Activated CD4-positive, alpha-beta memory T cell treated with anti-CD3 and anti-CD28 coated beads, Interleukin-2, amount 10 ng/mL, durations not matched to agents 7 days and 5 days (primary cell): ENCODE results near the gene URB1. TPM values are rescaled to one million over a fixed set of nuclear protein-coding genes. Genes with fewer than 3 reads are reported as not detected.
"Not testable (repeated sequence)": the region's sequence is repeated elsewhere in the genome, so short reads cannot be mapped to it uniquely, and the experiment has no call there.

ENCODE experiments used
- CTCF ChIA-PET: fragments of 350-600 bp; sonication (Branson Sonifier 250); formaldehyde crosslinking; loops from one replicate; lab custom pipeline; 2021; ENCODE audit warnings: antibody characterized with exemption, inconsistent platforms; lab: Charles Lee
- POLR2A ChIA-PET: fragments of 350-600 bp; sonication (Branson Sonifier 250); formaldehyde crosslinking; loops from one replicate; lab custom pipeline; 2021; ENCODE audit warnings: antibody characterized with exemption; lab: Charles Lee
- DNase-seq: peaks from one replicate; pipeline ENCODE4 v3.0.0-alpha.2; 2020
- H3K27ac Mint-ChIP-seq: one replicate; pipeline ENCODE4 v1.8.0; 2021; ENCODE audit warnings: mild to moderate bottlenecking, mixed read lengths
- H3K27me3 Mint-ChIP-seq: one replicate; pipeline ENCODE4 v1.8.0; 2021; ENCODE audit warnings: mixed read lengths
- H3K36me3 Mint-ChIP-seq: one replicate; pipeline ENCODE4 v1.8.0; 2021; ENCODE audit warnings: low read depth, mixed read lengths
- H3K4me1 Mint-ChIP-seq: one replicate; pipeline ENCODE4 v1.8.0; 2021; ENCODE audit warnings: mixed read lengths
- H3K4me3 Mint-ChIP-seq: one replicate; pipeline ENCODE4 v1.8.0; 2021; ENCODE audit warnings: mild to moderate bottlenecking, mixed read lengths
- H3K9me3 Mint-ChIP-seq: one replicate; pipeline ENCODE4 v1.8.0; 2021; ENCODE audit warnings: mixed read lengths
- total RNA-seq, 2 experiments: library from RNA; stranded (reverse); gene quantifications; one replicate each; pipeline ENCODE4 v1.2.3, GENCODE V29; 2021

URB1 gene, protein sequence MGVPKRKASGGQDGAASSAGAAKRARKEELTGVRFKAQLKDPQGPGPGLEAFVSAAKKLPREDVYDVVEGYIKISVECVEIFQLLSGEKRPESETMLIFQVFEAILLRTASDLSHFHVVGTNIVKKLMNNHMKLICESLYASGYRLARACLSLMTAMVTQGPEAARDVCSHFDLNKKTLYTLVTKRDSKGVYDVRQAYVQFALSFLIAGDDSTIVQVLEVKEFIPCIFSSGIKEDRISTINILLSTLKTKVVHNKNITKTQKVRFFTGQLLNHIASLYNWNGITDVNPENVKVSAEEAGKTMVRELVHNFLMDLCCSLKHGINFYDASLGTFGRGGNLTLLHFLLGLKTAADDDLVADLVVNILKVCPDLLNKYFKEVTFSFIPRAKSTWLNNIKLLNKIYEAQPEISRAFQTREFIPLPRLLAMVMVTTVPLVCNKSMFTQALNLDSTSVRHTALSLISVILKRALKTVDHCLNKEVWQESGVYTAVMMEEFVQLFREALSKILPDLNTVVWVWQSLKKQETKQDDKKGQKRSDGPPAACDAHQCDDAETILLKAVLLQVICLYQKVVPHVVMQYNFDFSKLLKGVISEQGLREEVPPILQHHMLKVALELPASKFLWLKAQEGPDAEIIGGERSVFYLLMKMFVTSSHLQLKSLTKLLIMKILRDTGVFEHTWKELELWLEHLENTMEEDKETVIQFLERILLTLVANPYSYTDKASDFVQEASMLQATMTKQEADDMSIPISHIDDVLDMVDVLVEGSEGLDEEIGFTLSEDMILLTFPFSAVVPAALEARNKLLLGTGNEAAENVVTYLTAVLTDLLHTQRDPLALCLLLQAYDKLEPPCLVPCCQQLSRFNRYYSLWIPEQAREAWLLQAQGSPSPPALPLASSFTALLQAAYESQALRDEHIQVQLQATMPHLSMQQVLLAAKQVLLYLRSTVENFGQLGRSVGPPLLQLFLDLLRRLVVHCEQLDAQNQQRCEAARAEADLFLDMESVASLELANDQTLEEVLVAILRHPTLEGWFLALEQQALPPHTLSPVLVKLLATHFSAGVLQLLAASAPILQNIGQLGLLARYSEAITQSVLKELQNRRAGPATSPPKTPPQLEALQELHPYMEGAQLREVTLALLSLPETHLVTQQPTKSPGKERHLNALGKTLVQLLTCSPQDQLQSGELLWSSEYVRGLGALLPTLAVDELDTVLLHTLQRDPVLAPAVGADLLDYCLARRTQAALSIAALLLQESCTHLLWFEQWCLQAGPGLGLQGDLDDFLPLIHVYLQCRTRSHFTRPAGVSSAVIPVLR (N-terminal part only)
- 1 to 10 TPM; 9.1 TPM for total RNA-seq

DNA sequence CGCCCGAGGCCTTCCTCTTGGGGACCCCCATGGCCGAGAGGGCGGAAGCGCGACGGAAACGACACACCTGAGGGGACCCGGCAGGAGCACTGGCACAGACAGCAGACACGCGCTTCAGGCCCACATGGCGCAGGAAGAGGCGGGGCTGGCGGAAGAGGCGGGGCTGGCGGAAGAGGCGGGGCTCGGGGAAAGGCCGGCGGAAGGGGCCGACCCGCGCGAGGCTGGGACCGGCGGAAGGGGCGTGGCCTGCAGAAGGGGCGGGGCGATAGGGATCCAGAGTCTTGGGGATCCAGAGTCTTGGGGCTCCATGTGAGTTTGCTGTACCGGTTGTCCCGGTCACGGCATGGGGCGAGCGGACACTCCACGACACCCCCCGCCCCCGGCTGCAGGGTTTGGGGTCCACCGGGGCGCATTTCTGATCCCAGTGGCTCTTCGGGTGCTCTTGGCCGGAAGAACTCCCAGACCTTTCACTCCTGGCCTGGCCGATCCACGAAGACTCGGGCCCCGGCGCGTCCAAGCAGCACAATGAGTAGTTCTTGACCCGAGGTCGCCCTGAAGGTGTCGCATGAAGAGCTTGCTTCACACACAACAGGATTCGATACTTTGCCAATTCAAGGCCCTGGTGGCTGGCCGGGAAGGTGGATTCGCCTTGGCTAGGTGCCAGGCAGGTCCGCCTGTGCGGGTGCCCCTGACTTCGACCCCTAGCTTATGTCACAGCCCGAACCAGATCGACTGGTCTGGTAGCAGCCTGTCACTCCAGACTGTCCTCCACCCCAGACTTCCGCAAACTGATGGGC is at the start of gene URB1:
Gene URB1, minus strand, starts transcription at position 133 of the 797 bp plus-strand sequence. Its CDS starts 102 bp downstream, at position 31.
- peak within 1 kb of the TSS; percentile 73 for H3K27ac Mint-ChIP-seq
- CTCF ChIA-PET, result interaction anchor here (1.1 to 1.5 kb wide), 4 partner anchors 10 to 378 kb away, joined by 3 to 6 read pairs (median 4); partner anchors contain the start of genes CFAP298 and PAXBP1
- peaks cover 2% of the 10 kb centered on the region for H3K27me3 Mint-ChIP-seq
- peaks cover 42% of the 10 kb centered on the region for H3K4me1 Mint-ChIP-seq
- peak within 1 kb of the TSS; percentile 79 for H3K4me3 Mint-ChIP-seq
- POLR2A ChIA-PET, result interaction anchor here (0.7 to 2.7 kb wide), 9 partner anchors 10 to 219 kb away, joined by 3 to 17 read pairs (median 4); partner anchors contain the start of genes CFAP298, EVA1C and MIS18A
- peak; percentile 94 for DNase-seq
- H3K9me3 Mint-ChIP-seq, result peaks cover 2% of the 10 kb centered on the region
- H3K36me3 Mint-ChIP-seq, result peaks cover 14% of the 10 kb centered on the region

- H3K4me3 Mint-ChIP-seq, result no peak overlapping the region
- H3K9me3 Mint-ChIP-seq, result peaks cover 2% of the 10 kb centered on the region
- DNase-seq, result no peak
Measured at GRCh38 chr21:32437729-32438128, 44.9 kb upstream of the URB1 start.

GRCh38 chr21:32432982-32433660 is 40.3 kb upstream of the URB1 start:
- H3K4me1 Mint-ChIP-seq, H3K4me3 Mint-ChIP-seq, H3K36me3 Mint-ChIP-seq, H3K27ac Mint-ChIP-seq, H3K9me3 Mint-ChIP-seq, H3K27me3 Mint-ChIP-seq, CTCF ChIA-PET, POLR2A ChIA-PET, DNase-seq: not testable (repeated sequence)

More at GRCh38 chr21:32437729-32438128, 44.9 kb upstream of the URB1 start:
- Mint-ChIP-seq H3K4me1 (no peaks in the 10 kb centered on the region), H3K36me3 (no peaks in the 10 kb centered on the region), H3K27ac (no peak overlapping the region), H3K27me3 (no peaks in the 10 kb centered on the region)
- ChIA-PET POLR2A (no interaction called here), CTCF (no interaction called here)

GRCh38 chr21:32427958-32428623 is 35.3 kb upstream of the URB1 start:
- no peaks in the 10 kb centered on the region for H3K9me3 Mint-ChIP-seq
- H3K4me3 Mint-ChIP-seq, result no peak overlapping the region
- no peaks in the 10 kb centered on the region for H3K36me3 Mint-ChIP-seq
- POLR2A ChIA-PET, result no interaction called here
- no peaks in the 10 kb centered on the region for H3K27me3 Mint-ChIP-seq
- no peak overlapping the region for H3K27ac Mint-ChIP-seq
- CTCF ChIA-PET, result no interaction called here
- no peak for DNase-seq
- H3K4me1 Mint-ChIP-seq, result no peaks in the 10 kb centered on the region

- ChIA-PET POLR2A (no interaction called here), CTCF (no interaction called here)
Measured at GRCh38 chr21:32426592-32427051, 33.8 kb upstream of the URB1 start.

DNA sequence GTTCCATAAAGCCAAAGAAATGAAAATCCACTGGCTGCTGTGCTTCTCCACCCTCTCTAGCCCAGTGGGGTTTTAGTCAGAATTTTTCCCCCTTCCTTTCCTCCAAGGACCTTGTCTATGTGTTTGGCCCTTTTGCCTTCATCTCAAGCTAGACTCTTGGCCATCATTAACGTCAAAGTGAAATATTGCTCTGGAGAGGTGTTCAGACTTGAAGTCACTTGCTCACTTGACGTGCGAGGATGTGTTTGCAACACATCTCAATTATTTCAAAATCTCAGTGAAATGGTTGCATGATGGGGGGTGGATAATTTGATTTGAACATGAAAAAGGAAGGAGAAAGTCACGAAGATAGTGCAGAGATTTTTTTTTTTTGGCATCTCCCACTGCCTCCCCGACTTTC is 33.3 kb upstream of the URB1 start:
- H3K4me3 Mint-ChIP-seq, result no peak overlapping the region
- H3K36me3 Mint-ChIP-seq, result no peaks in the 10 kb centered on the region
- H3K4me1 Mint-ChIP-seq, result no peaks in the 10 kb centered on the region
- ChIA-PET CTCF (interaction anchor here (0.9 kb wide), 1 partner anchor 24 kb away, joined by 3 read pairs; no protein-coding TSS in a partner anchor), POLR2A (no interaction called here)
- no peak overlapping the region for H3K27ac Mint-ChIP-seq
- H3K9me3 Mint-ChIP-seq, result no peaks in the 10 kb centered on the region
- no peak for DNase-seq
- no peaks in the 10 kb centered on the region for H3K27me3 Mint-ChIP-seq

More at GRCh38 chr21:32426592-32427051, 33.8 kb upstream of the URB1 start:
- no peaks in the 10 kb centered on the region for H3K9me3 Mint-ChIP-seq
- no peak for DNase-seq
- H3K4me1 Mint-ChIP-seq, result no peaks in the 10 kb centered on the region
- H3K27ac Mint-ChIP-seq, result no peak overlapping the region
- H3K36me3 Mint-ChIP-seq, result no peaks in the 10 kb centered on the region
- H3K27me3 Mint-ChIP-seq, result no peaks in the 10 kb centered on the region
- no peak overlapping the region for H3K4me3 Mint-ChIP-seq

DNA sequence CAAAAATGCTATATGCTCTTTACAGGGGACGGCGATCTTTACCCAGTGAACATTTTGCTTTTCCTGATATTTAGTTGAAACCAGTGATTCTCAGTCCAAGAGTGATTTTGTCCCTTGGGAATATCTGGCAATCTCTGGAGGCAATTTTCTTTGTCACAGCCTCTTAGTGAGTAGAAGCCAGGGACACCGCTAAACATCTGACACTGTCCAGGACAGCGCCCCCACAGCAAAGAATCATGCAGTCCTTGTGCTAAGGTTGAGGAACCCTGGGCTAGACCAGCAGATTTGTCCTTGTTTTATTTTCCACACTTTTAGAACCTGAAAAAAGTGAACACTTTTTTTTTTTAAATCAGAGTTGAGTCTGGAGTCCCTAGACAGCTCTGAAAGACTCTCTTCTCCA is 32.8 kb upstream of the URB1 start:
- CTCF ChIA-PET, result interaction anchor here (0.9 kb wide), 1 partner anchor 24 kb away, joined by 3 read pairs; no protein-coding TSS in a partner anchor
- H3K4me1 Mint-ChIP-seq, result no peaks in the 10 kb centered on the region

DNA sequence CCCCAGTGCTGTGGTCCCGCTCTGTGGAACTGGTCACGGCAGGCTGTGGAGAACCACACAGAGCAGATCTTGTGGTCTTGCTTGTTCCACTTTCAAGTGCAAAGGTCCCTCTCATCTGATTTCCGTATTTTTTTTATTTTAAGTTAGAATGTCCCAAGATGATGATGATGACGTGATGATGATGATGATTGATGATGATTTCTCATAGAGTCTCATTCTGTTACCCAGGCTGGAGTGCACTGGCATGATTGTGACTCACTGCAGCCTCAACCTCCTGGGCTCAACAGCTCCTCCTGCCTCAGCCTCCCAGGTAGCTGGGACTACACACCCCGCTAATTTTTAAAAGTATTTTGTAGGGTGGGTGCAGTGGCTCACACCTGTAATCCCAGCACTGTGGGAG is 31.9 kb upstream of the URB1 start:
- no peak for DNase-seq
- Mint-ChIP-seq H3K4me3 (no peak overlapping the region), H3K27me3 (no peaks in the 10 kb centered on the region), H3K27ac (no peak overlapping the region), H3K9me3 (no peaks in the 10 kb centered on the region), H3K36me3 (no peaks in the 10 kb centered on the region), H3K4me1 (no peaks in the 10 kb centered on the region)
- ChIA-PET CTCF (no interaction called here), POLR2A (no interaction called here)

More for the DNA sequence above, 32.8 kb upstream of the URB1 start:
- H3K4me3 Mint-ChIP-seq, result no peak overlapping the region
- H3K36me3 Mint-ChIP-seq, result no peaks in the 10 kb centered on the region
- DNase-seq, result no peak
- POLR2A ChIA-PET, result no interaction called here
- no peaks in the 10 kb centered on the region for H3K27me3 Mint-ChIP-seq
- no peaks in the 10 kb centered on the region for H3K9me3 Mint-ChIP-seq
- H3K27ac Mint-ChIP-seq, result no peak overlapping the region

- no peak for DNase-seq
- no peak overlapping the region for H3K27ac Mint-ChIP-seq
- no peaks in the 10 kb centered on the region for H3K36me3 Mint-ChIP-seq
- H3K27me3 Mint-ChIP-seq, result no peaks in the 10 kb centered on the region
- POLR2A ChIA-PET, result no interaction called here
- no peaks in the 10 kb centered on the region for H3K9me3 Mint-ChIP-seq
- H3K4me1 Mint-ChIP-seq, result no peaks in the 10 kb centered on the region
- CTCF ChIA-PET, result no interaction called here
- H3K4me3 Mint-ChIP-seq, result no peak overlapping the region
Measured at GRCh38 chr21:32424191-32424535, 31.4 kb upstream of the URB1 start.

DNA sequence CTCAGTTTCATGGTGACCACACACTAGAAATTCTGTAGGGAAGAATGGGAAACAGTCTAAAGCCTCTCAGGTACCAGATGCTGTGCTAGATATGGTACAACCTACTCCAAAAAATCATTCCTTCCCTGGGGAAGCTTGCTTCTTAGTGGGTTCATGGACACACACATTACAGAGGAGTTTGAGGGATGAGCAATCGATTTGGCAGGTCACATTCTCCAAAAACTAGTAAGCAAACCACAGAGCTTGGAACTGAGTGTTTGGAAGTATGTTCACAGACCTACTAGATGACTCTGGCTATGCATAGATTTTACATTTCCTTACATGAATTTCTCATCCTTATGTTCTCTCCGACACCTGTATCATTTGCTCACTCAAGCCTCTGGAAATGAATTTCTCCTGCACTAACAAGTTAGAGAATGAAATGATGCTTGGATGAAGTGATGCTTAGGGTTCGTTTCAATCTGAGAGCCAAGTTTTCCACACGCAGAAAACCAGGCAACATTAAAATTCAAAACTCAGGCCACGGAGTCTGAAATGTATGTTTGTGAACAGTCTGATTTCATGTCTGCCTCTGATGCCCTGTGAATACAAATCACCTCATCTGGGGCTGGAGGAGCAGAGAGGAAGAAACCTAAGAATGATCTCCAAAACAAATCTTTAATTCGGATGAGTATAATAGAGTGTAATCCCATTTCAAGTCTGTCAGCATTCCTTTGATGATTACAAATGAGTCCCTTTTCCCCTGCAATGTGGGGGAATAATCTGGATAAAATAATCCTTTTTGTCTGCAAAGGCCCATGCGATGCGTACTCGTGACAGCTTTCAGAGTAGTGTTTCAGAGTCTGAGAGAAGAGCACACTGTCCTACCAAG is 30.7 kb upstream of the URB1 start:
- Mint-ChIP-seq H3K27me3 (no peaks in the 10 kb centered on the region), H3K4me1 (no peaks in the 10 kb centered on the region), H3K36me3 (no peaks in the 10 kb centered on the region), H3K9me3 (no peaks in the 10 kb centered on the region), H3K4me3 (no peak overlapping the region), H3K27ac (no peak overlapping the region)
- POLR2A ChIA-PET, result no interaction called here
- CTCF ChIA-PET, result interaction anchor here (0.6 kb wide), 1 partner anchor 59 kb away, joined by 5 read pairs; no protein-coding TSS in a partner anchor
- no peak for DNase-seq
